ENCODE data around the gene TUBA4B.

- TF ChIP-seq, protein P1, sequence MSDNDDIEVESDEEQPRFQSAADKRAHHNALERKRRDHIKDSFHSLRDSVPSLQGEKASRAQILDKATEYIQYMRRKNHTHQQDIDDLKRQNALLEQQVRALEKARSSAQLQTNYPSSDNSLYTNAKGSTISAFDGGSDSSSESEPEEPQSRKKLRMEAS (IDR thresholded peaks at IDR 0.05; ENCODE audit: insufficient read depth, insufficient read length) = no peak
- TF ChIP-seq, protein P2, sequence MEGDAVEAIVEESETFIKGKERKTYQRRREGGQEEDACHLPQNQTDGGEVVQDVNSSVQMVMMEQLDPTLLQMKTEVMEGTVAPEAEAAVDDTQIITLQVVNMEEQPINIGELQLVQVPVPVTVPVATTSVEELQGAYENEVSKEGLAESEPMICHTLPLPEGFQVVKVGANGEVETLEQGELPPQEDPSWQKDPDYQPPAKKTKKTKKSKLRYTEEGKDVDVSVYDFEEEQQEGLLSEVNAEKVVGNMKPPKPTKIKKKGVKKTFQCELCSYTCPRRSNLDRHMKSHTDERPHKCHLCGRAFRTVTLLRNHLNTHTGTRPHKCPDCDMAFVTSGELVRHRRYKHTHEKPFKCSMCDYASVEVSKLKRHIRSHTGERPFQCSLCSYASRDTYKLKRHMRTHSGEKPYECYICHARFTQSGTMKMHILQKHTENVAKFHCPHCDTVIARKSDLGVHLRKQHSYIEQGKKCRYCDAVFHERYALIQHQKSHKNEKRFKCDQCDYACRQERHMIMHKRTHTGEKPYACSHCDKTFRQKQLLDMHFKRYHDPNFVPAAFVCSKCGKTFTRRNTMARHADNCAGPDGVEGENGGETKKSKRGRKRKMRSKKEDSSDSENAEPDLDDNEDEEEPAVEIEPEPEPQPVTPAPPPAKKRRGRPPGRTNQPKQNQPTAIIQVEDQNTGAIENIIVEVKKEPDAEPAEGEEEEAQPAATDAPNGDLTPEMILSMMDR (IDR thresholded peaks at IDR 0.05; ENCODE audit: extremely low read depth in 1 of 2, insufficient read depth in 1 of 2, low read depth in 1 of 2, low read length in 2 of 2) = no peak
These were observed 17.0 kb downstream of the TUBA4B start for GRCh38 chr2:219270055-219270372.

All from endothelial cell of umbilical vein (primary cell).